ENCODE data around the gene LDLRAD4.

Gene LDLRAD4

GRCh38 chr18:13572721-13573120 is 354.2 kb downstream of the LDLRAD4 start:
- Mint-ChIP-seq H3K27ac (no peak overlapping the region), H3K4me1 (peaks cover 7% of the 10 kb centered on the region), H3K9me3 (no peaks in the 10 kb centered on the region), H3K27me3 (ENCODE audit: low read depth) (no peaks in the 10 kb centered on the region), H3K4me3 (no peak overlapping the region), H3K36me3 (ENCODE audit: low read depth) (no peaks in the 10 kb centered on the region)
- TF ChIP-seq CTCF (IDR thresholded peaks at IDR 0.05; ENCODE audit: unreplicated experiment in 3 of 3): no peak

- H3K9me3 Mint-ChIP-seq: no peaks in the 10 kb centered on the region
- no peak for TF ChIP-seq CTCF (IDR thresholded peaks at IDR 0.05; ENCODE audit: unreplicated experiment in 3 of 3)
These were observed 355.2 kb downstream of the LDLRAD4 start for GRCh38 chr18:13573750-13574149.

GRCh38 chr18:13574355-13574754 is 355.8 kb downstream of the LDLRAD4 start:
- H3K27ac Mint-ChIP-seq: no peak overlapping the region
- TF ChIP-seq CTCF (IDR thresholded peaks at IDR 0.05; ENCODE audit: unreplicated experiment in 3 of 3): no peak
- H3K9me3 Mint-ChIP-seq: no peaks in the 10 kb centered on the region
- H3K36me3 Mint-ChIP-seq (ENCODE audit: low read depth): no peaks in the 10 kb centered on the region
- H3K4me3 Mint-ChIP-seq: no peak overlapping the region
- H3K27me3 Mint-ChIP-seq (ENCODE audit: low read depth): peaks cover 3% of the 10 kb centered on the region
- no peaks in the 10 kb centered on the region for H3K4me1 Mint-ChIP-seq

More at GRCh38 chr18:13573750-13574149, 355.2 kb downstream of the LDLRAD4 start:
- Mint-ChIP-seq H3K4me1 (peaks cover 6% of the 10 kb centered on the region), H3K4me3 (no peak overlapping the region), H3K36me3 (ENCODE audit: low read depth) (no peaks in the 10 kb centered on the region), H3K27ac (no peak overlapping the region), H3K27me3 (ENCODE audit: low read depth) (peaks cover 3% of the 10 kb centered on the region)

- TF ChIP-seq CTCF (IDR thresholded peaks at IDR 0.05; ENCODE audit: unreplicated experiment in 3 of 3): no peak
These were observed 356.2 kb downstream of the LDLRAD4 start for GRCh38 chr18:13574761-13575160.

GRCh38 chr18:13576598-13576997 is 358.0 kb downstream of the LDLRAD4 start:
- Mint-ChIP-seq H3K4me3 (no peak overlapping the region), H3K27ac (no peak overlapping the region), H3K9me3 (no peaks in the 10 kb centered on the region), H3K27me3 (ENCODE audit: low read depth) (peaks cover 3% of the 10 kb centered on the region), H3K36me3 (ENCODE audit: low read depth) (no peaks in the 10 kb centered on the region), H3K4me1 (peaks cover 7% of the 10 kb centered on the region)
- no peak for TF ChIP-seq CTCF (IDR thresholded peaks at IDR 0.05; ENCODE audit: unreplicated experiment in 3 of 3)

More at GRCh38 chr18:13574761-13575160, 356.2 kb downstream of the LDLRAD4 start:
- no peaks in the 10 kb centered on the region for H3K36me3 Mint-ChIP-seq (ENCODE audit: low read depth)
- peaks cover 2% of the 10 kb centered on the region for H3K4me1 Mint-ChIP-seq
- H3K27ac Mint-ChIP-seq: no peak overlapping the region
- peaks cover 3% of the 10 kb centered on the region for H3K27me3 Mint-ChIP-seq (ENCODE audit: low read depth)
- no peaks in the 10 kb centered on the region for H3K9me3 Mint-ChIP-seq
- no peak overlapping the region for H3K4me3 Mint-ChIP-seq

- Mint-ChIP-seq H3K36me3 (ENCODE audit: low read depth) (no peaks in the 10 kb centered on the region), H3K27me3 (ENCODE audit: low read depth) (peaks cover 3% of the 10 kb centered on the region), H3K27ac (no peak overlapping the region), H3K4me1 (peaks cover 11% of the 10 kb centered on the region), H3K4me3 (no peak overlapping the region), H3K9me3 (no peaks in the 10 kb centered on the region)
- no peak for TF ChIP-seq CTCF (IDR thresholded peaks at IDR 0.05; ENCODE audit: unreplicated experiment in 3 of 3)
These were observed 358.6 kb downstream of the LDLRAD4 start for GRCh38 chr18:13577091-13577697.

Measured in nephron (organoid).